Hepatocyte (in vitro differentiated cells): Measurements from ENCODE around the gene HEPACAM. TPM values are rescaled to one million over a fixed set of nuclear protein-coding genes. Genes with fewer than 3 reads are reported as not detected.

Source experiments
- DNase-seq: peaks from one replicate; pipeline ENCODE4 v3.0.0-alpha.2; 2016; ENCODE audit warnings: low spot score
- H2AFZ ChIP-seq: fragments of 200-600 bp; sonication (generic); 2 replicates; pipeline ENCODE4 v1.6.0; 2016; ENCODE audit warnings: antibody characterized with exemption, mild to moderate bottlenecking
- H3K27ac ChIP-seq: fragments of 200-600 bp; sonication (generic); 2 replicates; pipeline ENCODE4 v1.5.1; 2016; ENCODE audit warnings: mild to moderate bottlenecking
- H3K27me3 ChIP-seq: fragments of 200-600 bp; sonication (generic); 2 replicates; pipeline ENCODE4 v1.6.1; 2016
- H3K36me3 ChIP-seq: fragments of 200-600 bp; sonication (generic); replicated peaks from 2 replicates; pipeline ENCODE4 v1.5.1; 2016; ENCODE audit warnings: low read depth; ENCODE audit not compliant: insufficient read depth
- H3K4me1 ChIP-seq: fragments of 200-600 bp; sonication (generic); 2 replicates; pipeline ENCODE4 v1.5.1; 2016; ENCODE audit warnings: mild to moderate bottlenecking, moderate library complexity; ENCODE audit not compliant: insufficient read depth
- H3K4me2 ChIP-seq: fragments of 200-600 bp; sonication (generic); 2 replicates; pipeline ENCODE4 v1.6.0; 2016
- H3K4me3 ChIP-seq: fragments of 200-600 bp; sonication (generic); 2 replicates; pipeline ENCODE4 v1.5.1; 2016; ENCODE audit warnings: mild to moderate bottlenecking
- H3K79me2 ChIP-seq: fragments of 200-600 bp; sonication (generic); 2 replicates; pipeline ENCODE4 v1.6.0; 2017; ENCODE audit warnings: mild to moderate bottlenecking
- H3K9me2 ChIP-seq: fragments of 200-600 bp; sonication (generic); replicated peaks from 2 replicates; pipeline ENCODE4 v1.6.0; 2017; ENCODE audit warnings: mild to moderate bottlenecking; ENCODE audit not compliant: insufficient read depth
- H3K9me3 ChIP-seq: fragments of 200-600 bp; sonication (generic); 2 replicates; pipeline ENCODE4 v1.5.1; 2016; ENCODE audit warnings: low read depth, mild to moderate bottlenecking
- H4K20me1 ChIP-seq: fragments of 200-600 bp; sonication (generic); 2 replicates; pipeline ENCODE4 v1.6.0; 2016; ENCODE audit warnings: mild to moderate bottlenecking; ENCODE audit not compliant: insufficient read depth, poor library complexity, severe bottlenecking
- CTCF ChIP-seq: fragments of 200-600 bp; sonication (generic); IDR thresholded peaks from 2 replicates; pipeline ENCODE4 v1.5.1; 2016; ENCODE audit warnings: antibody characterized with exemption, mild to moderate bottlenecking; ENCODE audit not compliant: poor library complexity
- EZH2 ChIP-seq: fragments of 200-600 bp; sonication (generic); IDR thresholded peaks from 2 replicates; pipeline ENCODE4 v1.6.1; 2016; ENCODE audit warnings: antibody characterized with exemption, mild to moderate bottlenecking, borderline replicate concordance
- EZH2phosphoT487 ChIP-seq: fragments of 200-600 bp; sonication (generic); IDR thresholded peaks from one replicate; pipeline ENCODE4 v1.6.1; 2018; ENCODE audit warnings: antibody characterized with exemption, mild to moderate bottlenecking, low read depth, moderate library complexity; ENCODE audit not compliant: unreplicated experiment, severe bottlenecking
- WGBS: methylation state at CpG from one replicate; pipeline ENCODE4 v1.1.6; 2016; ENCODE audit warnings: low lambda C conversion rate; ENCODE audit errors: missing lambda C conversion rate; 5-methylcytosine and 5-hydroxymethylcytosine counted together
- polyA plus RNA-seq: library from polyadenylated mRNA; unstranded; fragments of >200 nt; fragmentation: Nextera tagmentation; extraction: Ambion mirVana; gene quantifications from 2 replicates; pipeline ENCODE4 v1.2.1, GENCODE V29; 2016
- total RNA-seq: library from RNA; depleted of rRNA; stranded (reverse); fragments of >200 nt; gene quantifications from 2 replicates; pipeline ENCODE4 v1.2.3, GENCODE V29; 2014

HEPACAM gene
- total and polyA plus RNA-seq, 2 experiments from 2014 or later: 0.07 TPM; not detected in 1

GRCh38 chr11:124880958-124881357, 54.9 kb downstream of the HEPACAM start:
- Histone ChIP-seq H3K9me2 (no peaks in the 10 kb centered on the region), H3K36me3 (no peaks in the 10 kb centered on the region), H3K4me3 (no peak overlapping the region), H3K4me2 (no peak overlapping the region), H3K9me3 (no peaks in the 10 kb centered on the region), H3K4me1 (no peaks in the 10 kb centered on the region), H4K20me1 (no peaks in the 10 kb centered on the region), H2AFZ (no peak overlapping the region), H3K27me3 (no peaks in the 10 kb centered on the region), H3K79me2 (no peaks in the 10 kb centered on the region), H3K27ac (no peak overlapping the region)
- 71% methylated on average over 3 of the region's 3 CpGs for WGBS
- DNase-seq: no peak
- no peak for TF ChIP-seq EZH2

DNA sequence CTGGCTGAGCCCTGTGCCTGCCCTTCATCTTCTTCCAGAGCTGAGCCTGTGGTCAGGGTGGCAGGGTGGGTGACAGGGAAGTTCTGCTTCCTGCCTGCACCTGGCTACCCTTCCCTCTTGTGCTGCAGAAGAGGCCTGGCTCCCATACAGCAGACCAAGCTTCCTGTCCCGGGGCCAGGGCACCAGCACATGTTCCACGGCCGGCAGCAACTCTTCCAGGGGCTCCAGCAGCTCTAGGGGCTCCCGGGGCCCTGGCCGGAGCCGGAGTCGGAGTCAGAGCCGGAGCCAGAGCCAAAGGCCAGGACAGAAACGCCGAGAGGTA, 55.6 kb downstream of the HEPACAM start:
- no peak overlapping the region for H3K27ac ChIP-seq
- no peaks in the 10 kb centered on the region for H3K79me2 ChIP-seq
- WGBS: 92% methylated on average over 10 of the region's 10 CpGs
- no peak overlapping the region for H3K4me3 ChIP-seq
- TF ChIP-seq EZH2phosphoT487: no peak
- no peak for TF ChIP-seq EZH2
- TF ChIP-seq CTCF: no peak
- H3K9me3 ChIP-seq: no peaks in the 10 kb centered on the region
- H3K4me1 ChIP-seq: no peaks in the 10 kb centered on the region
- H2AFZ ChIP-seq: no peak overlapping the region
- no peaks in the 10 kb centered on the region for H3K36me3 ChIP-seq
- H3K27me3 ChIP-seq: peaks cover 2% of the 10 kb centered on the region
- no peak for DNase-seq
- H4K20me1 ChIP-seq: no peaks in the 10 kb centered on the region
- H3K4me2 ChIP-seq: no peak overlapping the region
- H3K9me2 ChIP-seq: no peaks in the 10 kb centered on the region

- Histone ChIP-seq H3K9me3 (no peaks in the 10 kb centered on the region), H3K9me2 (no peaks in the 10 kb centered on the region), H3K4me3 (no peak overlapping the region), H4K20me1 (no peaks in the 10 kb centered on the region), H3K36me3 (no peaks in the 10 kb centered on the region), H3K4me1 (no peaks in the 10 kb centered on the region), H3K4me2 (no peak overlapping the region), H3K79me2 (no peaks in the 10 kb centered on the region), H3K27ac (no peak overlapping the region), H3K27me3 (peaks cover 7% of the 10 kb centered on the region), H2AFZ (no peak overlapping the region)
- DNase-seq: no peak
- WGBS: 95% methylated on average over 16 of the region's 16 CpGs
- TF ChIP-seq EZH2phosphoT487: no peak
- no peak for TF ChIP-seq EZH2
- no peak for TF ChIP-seq CTCF
These were observed 56.2 kb downstream of the HEPACAM start for GRCh38 chr11:124879493-124880289.

DNA sequence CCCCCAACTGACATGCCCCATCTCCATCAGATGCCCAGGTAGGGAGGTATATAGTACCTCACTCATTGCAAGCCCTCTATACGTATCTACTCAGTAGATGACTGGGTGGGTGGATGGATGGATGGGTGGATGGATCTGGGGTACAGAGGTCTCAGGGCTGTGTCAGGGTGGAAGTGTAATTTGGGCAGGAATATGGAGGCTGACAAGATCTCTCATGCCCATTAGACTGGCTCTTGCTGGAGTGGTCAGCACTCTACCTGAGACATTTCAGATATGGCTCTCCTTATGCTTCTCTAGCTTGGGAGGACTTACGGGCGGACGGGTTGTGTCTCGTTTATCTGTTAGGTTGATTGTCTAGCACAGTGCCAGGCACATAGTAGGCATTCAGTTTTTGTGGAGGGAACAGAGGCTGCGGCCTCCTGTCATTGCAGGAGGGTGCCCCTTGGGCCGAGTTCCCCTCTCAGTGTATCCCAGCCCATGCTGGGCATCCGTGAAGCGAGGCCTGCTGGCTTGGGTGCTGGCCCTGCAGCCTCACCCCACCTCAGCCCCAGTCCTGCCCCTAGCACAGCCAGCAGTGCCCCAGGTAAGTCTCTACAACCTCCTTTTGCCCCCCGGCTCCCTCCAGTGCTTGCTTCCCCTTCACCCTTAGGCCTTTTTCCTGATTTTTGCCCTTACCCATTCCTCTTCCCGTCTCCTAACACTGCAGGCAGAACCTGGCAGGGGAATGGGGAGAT, 56.9 kb downstream of the HEPACAM start:
- no peaks in the 10 kb centered on the region for H4K20me1 ChIP-seq
- H3K4me3 ChIP-seq: no peak overlapping the region
- 94% methylated on average over 11 of the region's 11 CpGs for WGBS
- TF ChIP-seq EZH2 (no peak), CTCF (no peak), EZH2phosphoT487 (no peak)
- H3K79me2 ChIP-seq: no peaks in the 10 kb centered on the region
- H3K36me3 ChIP-seq: no peaks in the 10 kb centered on the region
- H2AFZ ChIP-seq: no peak overlapping the region
- H3K27me3 ChIP-seq: peaks cover 10% of the 10 kb centered on the region
- H3K4me2 ChIP-seq: no peak overlapping the region
- DNase-seq: no peak
- H3K27ac ChIP-seq: no peak overlapping the region
- no peaks in the 10 kb centered on the region for H3K9me2 ChIP-seq
- no peaks in the 10 kb centered on the region for H3K9me3 ChIP-seq
- H3K4me1 ChIP-seq: no peaks in the 10 kb centered on the region
